Kidney epithelial cell (primary cell): Measurements from ENCODE around the gene TMEM229A. TPM values are rescaled to one million over a fixed set of nuclear protein-coding genes. Genes with fewer than 3 reads are reported as not detected.
"Not testable (repeated sequence)": the region's sequence is repeated elsewhere in the genome, so short reads cannot be mapped to it uniquely, and the experiment has no call there.

ENCODE experiments used
- DNase-seq: peaks from one replicate; pipeline ENCODE4 v3.0.0-alpha.2; 2010; ENCODE audit warnings: low read depth
- H3K27me3 ChIP-seq: 2 replicates; pipeline ENCODE4 v1.6.0; 2011; ENCODE audit warnings: low read length; ENCODE audit not compliant: control insufficient read depth, insufficient read depth
- H3K36me3 ChIP-seq: 2 replicates; pipeline ENCODE4 v1.5.1; 2011; ENCODE audit warnings: low read length; ENCODE audit not compliant: control insufficient read depth, insufficient read depth
- H3K4me3 ChIP-seq: 2 replicates; pipeline ENCODE4 v1.5.1; 2011; ENCODE audit warnings: low read depth, mild to moderate bottlenecking, control low read depth, low read length
- CTCF ChIP-seq: IDR thresholded peaks from 2 replicates; pipeline ENCODE4 v1.5.1; 2011; ENCODE audit warnings: mild to moderate bottlenecking, moderate library complexity, low read length, control low read depth, inconsistent platforms; ENCODE audit not compliant: insufficient read depth, poor library complexity, severe bottlenecking
- total RNA-seq: library from RNA; depleted of rRNA; stranded (reverse); fragments of >200 nt; gene quantifications from 2 replicates; pipeline ENCODE4 v1.2.3, GENCODE V29; 2015

TMEM229A gene
- total RNA-seq, 1 donor from 2014 or later, result not detected

- H3K4me3 ChIP-seq, result no peak overlapping the region
- H3K27me3 ChIP-seq, result no peaks in the 10 kb centered on the region
- no peak for DNase-seq
- no peak for TF ChIP-seq CTCF
- no peaks in the 10 kb centered on the region for H3K36me3 ChIP-seq
Measured at GRCh38 chr7:124057872-124058271, 25.0 kb upstream of the TMEM229A start.

DNA sequence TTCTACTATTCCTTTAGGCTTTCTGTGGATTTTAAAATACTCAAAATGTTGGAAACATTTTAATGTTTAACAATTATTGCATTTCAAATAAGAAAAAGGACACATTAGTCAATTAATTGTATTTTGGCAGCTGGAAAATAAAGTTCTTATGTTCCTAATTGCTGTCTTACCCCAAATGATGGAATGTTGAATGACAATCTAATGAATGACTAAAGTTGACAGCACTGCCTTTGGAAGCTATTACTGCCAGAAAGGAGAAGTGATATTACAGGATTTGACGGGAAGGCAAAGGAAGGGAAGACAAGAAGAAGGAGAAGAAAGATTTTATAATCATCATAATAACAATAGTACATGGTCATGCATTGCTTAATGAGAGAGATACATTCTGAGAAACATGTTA lies 23.4 kb upstream of the TMEM229A start:
- no peak for TF ChIP-seq CTCF
- H3K36me3 ChIP-seq, result no peaks in the 10 kb centered on the region
- no peaks in the 10 kb centered on the region for H3K27me3 ChIP-seq
- no peak overlapping the region for H3K4me3 ChIP-seq
- DNase-seq, result no peak

DNA sequence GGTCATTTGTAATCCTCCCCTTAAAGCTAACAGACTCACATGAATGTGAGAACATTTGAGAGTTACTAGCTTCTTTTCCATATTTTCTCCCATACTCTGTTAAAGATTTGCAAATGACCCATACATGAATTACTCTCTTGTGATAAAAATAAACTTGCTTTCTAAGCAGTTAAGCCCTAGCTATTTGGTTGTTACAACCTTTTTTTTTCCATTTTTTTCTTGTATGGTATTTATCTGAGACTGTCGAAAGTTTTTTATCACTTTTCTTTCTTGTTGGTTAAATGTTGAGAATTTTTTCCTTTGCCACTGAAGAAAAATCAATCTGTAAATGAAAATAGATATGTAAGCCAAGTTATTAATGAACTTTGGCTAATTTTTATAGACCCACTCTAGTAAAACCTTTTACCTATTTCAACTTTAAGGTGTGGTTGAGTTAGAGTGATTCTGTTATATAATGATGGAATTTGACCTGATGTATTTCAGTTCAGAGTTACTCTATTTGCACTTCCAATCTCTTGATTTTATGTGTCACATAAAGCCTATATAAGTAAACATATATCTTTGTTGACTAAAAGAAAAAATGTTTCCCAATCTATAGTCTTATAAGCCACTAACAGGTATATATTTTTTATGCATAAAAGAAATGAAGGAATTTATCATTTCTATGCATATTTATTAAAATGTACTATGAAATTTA lies 19.0 kb upstream of the TMEM229A start:
- Histone ChIP-seq H3K36me3 (no peaks in the 10 kb centered on the region), H3K4me3 (no peak overlapping the region), H3K27me3 (no peaks in the 10 kb centered on the region)
- TF ChIP-seq CTCF, result no peak
- no peak for DNase-seq

DNA sequence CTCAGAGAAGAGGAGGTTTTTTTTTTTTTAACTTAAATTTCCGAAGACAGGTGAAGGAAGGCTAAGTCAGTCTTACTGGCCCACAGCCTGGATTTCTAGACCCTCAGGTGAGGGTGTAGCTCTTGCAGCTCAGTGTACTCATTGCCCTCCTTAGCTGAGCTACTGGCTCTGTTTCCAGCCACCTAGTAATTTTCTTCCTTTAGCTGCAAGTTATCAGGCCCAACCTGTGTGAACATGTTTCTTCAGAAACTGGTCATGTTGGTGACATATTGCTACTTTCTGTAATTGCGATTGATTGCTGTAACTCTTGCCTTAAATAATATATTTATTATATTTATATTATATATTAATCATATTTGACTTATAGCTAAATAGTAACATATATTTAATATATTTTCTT lies 10.0 kb upstream of the TMEM229A start:
- Histone ChIP-seq H3K4me3 (no peak overlapping the region), H3K27me3 (no peaks in the 10 kb centered on the region), H3K36me3 (no peaks in the 10 kb centered on the region)
- no peak for TF ChIP-seq CTCF
- no peak for DNase-seq

GRCh38 chr7:124041439-124041838 lies 8.6 kb upstream of the TMEM229A start:
- no peak for TF ChIP-seq CTCF
- Histone ChIP-seq H3K36me3 (no peaks in the 10 kb centered on the region), H3K4me3 (no peak overlapping the region), H3K27me3 (no peaks in the 10 kb centered on the region)
- DNase-seq, result no peak

GRCh38 chr7:124037902-124038301 lies 5.0 kb upstream of the TMEM229A start:
- peaks cover 10% of the 10 kb centered on the region for H3K27me3 ChIP-seq
- H3K36me3 ChIP-seq, DNase-seq, H3K4me3 ChIP-seq: not testable (repeated sequence)
